Upper lobe of left lung (tissue), 6 donors: ENCODE measurements around the gene DGKA. TPM values are rescaled to one million over a fixed set of nuclear protein-coding genes. Genes with fewer than 3 reads are reported as not detected.

ENCODE experiments used
- ATAC-seq, 2 donors: fragments of 200-7000 bp; cut with Tn5 transposase; one replicate each; pipeline ENCODE4 v1.9.1; 2022; ENCODE audit warnings: mild to moderate bottlenecking in 2 of 2, moderate library complexity in 2 of 2; ENCODE audit not compliant: low FRiP score in 2 of 2
- DNase-seq, 2 donors: peaks; one replicate each; pipeline ENCODE4 v3.0.0-alpha.2; 2019 to 2020
- H3K27ac ChIP-seq, 4 donors: fragments of 200-600 bp; sonication (generic); one replicate each; pipeline ENCODE4 v1.5.1; 2016 to 2019
- H3K27me3 ChIP-seq, 4 donors: fragments of 200-600 bp; sonication (generic); one replicate each; pipeline ENCODE4 v1.5.1; 2017 to 2019
- H3K36me3 ChIP-seq, 4 donors: fragments of 200-600 bp; sonication (generic); one replicate each; pipeline ENCODE4 v1.5.1; 2016 to 2019
- H3K4me1 ChIP-seq, 4 donors: fragments of 200-600 bp; sonication (generic); one replicate each; pipeline ENCODE4 v1.5.1; 2018 to 2019
- H3K4me3 ChIP-seq, 4 donors: fragments of 200-600 bp; sonication (generic); one replicate each; pipeline ENCODE4 v1.5.1; 2017 to 2019; ENCODE audit warnings: mild to moderate bottlenecking in 2 of 4, moderate library complexity in 1 of 4
- H3K9me3 ChIP-seq, 4 donors: fragments of 200-600 bp; sonication (generic); one replicate each; pipeline ENCODE4 v1.5.1; 2018 to 2019
- CTCF ChIP-seq, 6 experiments: fragments of 450-650 bp in 4 of 6; fragments of 200-600 bp in 2 of 6; sonication (generic) in 2 of 6; IDR thresholded peaks; one replicate each; pipeline ENCODE4 v1.5.1; 2016 to 2019; ENCODE audit warnings: antibody characterized with exemption in 6 of 6
- EP300 ChIP-seq, 4 donors: sonication (generic); formaldehyde crosslinking; IDR thresholded peaks; one replicate each; pipeline ENCODE4 v1.5.1; 2017; ENCODE audit warnings: antibody characterized with exemption in 4 of 4, control low read depth in 2 of 4
- POLR2A ChIP-seq, 4 donors: fragments of 450-650 bp; IDR thresholded peaks; one replicate each; pipeline ENCODE4 v1.5.1; 2016 to 2017; ENCODE audit warnings: antibody characterized with exemption in 4 of 4, mild to moderate bottlenecking in 2 of 4
- POLR2AphosphoS5 ChIP-seq, 2 donors: sonication (generic); formaldehyde crosslinking; IDR thresholded peaks; one replicate each; pipeline ENCODE4 v1.5.1; 2017; ENCODE audit warnings: antibody characterized with exemption in 2 of 2
- WGBS, 2 donors: methylation state at CpG; one replicate each; pipeline ENCODE4 v1.1.5; 2017 to 2018; 5-methylcytosine and 5-hydroxymethylcytosine counted together
- total RNA-seq, 6 donors: library from RNA; depleted of rRNA in 4 of 6; stranded (reverse); fragments of >200 nt in 4 of 6; gene quantifications; one replicate each; pipeline versions ENCODE4 v1.1.0 to v1.2.1, GENCODE V29; 2016 to 2021
- donor health status: DM: no; HTN: no; CAD: no; lungs with moderate emphysema.
- donor health status: DM: no; HTN: yes; CAD: no; lungs with severe emphysema.

DGKA gene
- total RNA-seq, 6 donors from 2014 or later, result 16.7 to 251 (median 37.3) TPM

GRCh38 chr12:55925870-55926737 lies 4.9 kb upstream of the DGKA start:
- Histone ChIP-seq H3K4me1 (peaks cover 31 to 49% (median 40%) of the 10 kb centered on the region in 4 donors), H3K9me3 (no peaks in the 10 kb centered on the region), H3K27me3 (no peaks in the 10 kb centered on the region), H3K27ac (peak overlapping the region; percentile 96 to 99 (median 97)), H3K36me3 (peaks cover 5 to 30% (median 9%) of the 10 kb centered on the region in 4 donors), H3K4me3 (peak overlapping the region; percentile 80 to 93 (median 90))
- DNase-seq, result no peak
- peak in 1 of 2 donors; percentile 0 for ATAC-seq
- 13 to 15% methylated on average over 10 of the region's 10 CpGs for WGBS, 2 donors
- no peak for TF ChIP-seq EP300 (IDR thresholded peaks at IDR 0.05)
- TF ChIP-seq POLR2A (IDR thresholded peaks at IDR 0.05), result no peak
- TF ChIP-seq CTCF (IDR thresholded peaks at IDR 0.05), result no peak
- no peak for TF ChIP-seq POLR2AphosphoS5 (IDR thresholded peaks at IDR 0.05)

GRCh38 chr12:55926738-55927587 lies 4.0 kb upstream of the DGKA start:
- Histone ChIP-seq H3K36me3 (peaks cover 5 to 22% (median 7%) of the 10 kb centered on the region in 4 donors), H3K4me3 (peak overlapping the region; percentile 80 to 93 (median 90)), H3K9me3 (no peaks in the 10 kb centered on the region), H3K4me1 (peaks cover 34 to 53% (median 43%) of the 10 kb centered on the region in 4 donors), H3K27ac (peak overlapping the region; percentile 96 to 99 (median 97)), H3K27me3 (no peaks in the 10 kb centered on the region)
- TF ChIP-seq CTCF (IDR thresholded peaks at IDR 0.05), result peak; percentile 38 to 76 (median 54)
- TF ChIP-seq POLR2AphosphoS5 (IDR thresholded peaks at IDR 0.05), result peak; percentile 59
- TF ChIP-seq EP300 (IDR thresholded peaks at IDR 0.05), result no peak
- peak in 2 of 4 donors; percentile 31 to 51 for TF ChIP-seq POLR2A (IDR thresholded peaks at IDR 0.05)
- ATAC-seq (peak; percentile 92 to 93), DNase-seq (peak; percentile 88 to 96)
- WGBS, 2 donors, result 0% methylated on average over 37 to 41 of the region's 42 CpGs

DNA sequence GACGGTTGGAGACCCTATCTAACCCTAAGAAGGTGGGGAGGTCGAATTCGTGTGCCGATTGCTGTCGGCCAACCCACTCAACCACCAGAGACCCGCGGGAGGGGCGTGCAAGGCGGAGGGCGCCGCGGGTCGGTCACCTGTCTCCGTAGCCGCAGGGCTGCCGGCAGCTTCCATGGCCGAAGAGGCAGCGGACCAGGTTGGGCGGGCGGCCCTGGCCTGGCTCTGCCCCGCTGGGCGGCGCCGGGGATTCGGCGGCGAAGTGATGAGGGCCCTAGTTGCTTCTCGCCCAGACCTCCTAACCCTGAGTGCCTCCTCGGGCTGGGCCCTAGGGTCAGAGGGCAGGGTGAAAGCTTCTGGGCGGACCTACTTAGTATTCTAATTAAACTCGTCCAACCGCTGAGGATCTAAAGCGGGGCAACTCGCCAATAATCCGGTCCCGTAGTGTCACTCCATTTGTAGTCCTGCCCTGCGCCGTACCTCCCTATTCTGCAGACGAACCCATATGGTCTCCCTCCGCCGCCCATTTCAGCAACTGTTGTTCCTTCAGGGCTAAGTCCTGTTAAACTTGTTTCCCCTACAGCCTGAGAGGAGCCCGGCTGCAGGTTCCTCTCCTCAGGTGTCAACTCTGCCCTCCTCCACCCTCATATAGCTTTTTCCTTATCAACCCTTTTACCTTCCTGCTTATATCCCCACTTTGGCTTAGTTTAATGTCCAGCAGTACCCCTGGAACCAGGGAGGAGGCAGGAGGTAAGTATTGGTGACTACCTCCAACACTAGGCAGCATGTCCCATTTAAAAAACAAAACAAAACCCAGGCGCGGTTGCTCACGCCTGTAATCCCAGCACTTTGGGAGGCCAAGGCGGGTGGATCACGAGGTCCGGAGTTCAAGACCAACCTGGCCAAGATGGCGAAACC lies 3.1 kb upstream of the DGKA start, which contains the start of gene PYM1:
Gene PYM1 (minus strand): TSS at position 307 of the 915 bp plus-strand sequence. CDS start 133 bp downstream, at position 174.
- H3K4me3 ChIP-seq, result peak within 1 kb of the TSS; percentile 80 to 93 (median 90)
- H3K27me3 ChIP-seq, result no peaks in the 10 kb centered on the region
- peak within 1 kb of the TSS; percentile 96 to 99 (median 97) for H3K27ac ChIP-seq
- 14 to 19% methylated on average over 17 to 30 of the region's 49 CpGs for WGBS, 2 donors
- peak; percentile 94 to 95 for DNase-seq
- no peak for TF ChIP-seq CTCF (IDR thresholded peaks at IDR 0.05)
- TF ChIP-seq POLR2A (IDR thresholded peaks at IDR 0.05), result peak in 3 of 4 donors; percentile 59 to 87 (median 71)
- TF ChIP-seq POLR2AphosphoS5 (IDR thresholded peaks at IDR 0.05), result peak; percentile 75 to 79
- H3K4me1 ChIP-seq, result peaks cover 39 to 59% (median 48%) of the 10 kb centered on the region in 4 donors
- peaks cover under 1 to 13% (median 5%) of the 10 kb centered on the region in 4 donors for H3K36me3 ChIP-seq
- no peaks in the 10 kb centered on the region for H3K9me3 ChIP-seq
- ATAC-seq, result peak; percentile 81 to 86

DNA sequence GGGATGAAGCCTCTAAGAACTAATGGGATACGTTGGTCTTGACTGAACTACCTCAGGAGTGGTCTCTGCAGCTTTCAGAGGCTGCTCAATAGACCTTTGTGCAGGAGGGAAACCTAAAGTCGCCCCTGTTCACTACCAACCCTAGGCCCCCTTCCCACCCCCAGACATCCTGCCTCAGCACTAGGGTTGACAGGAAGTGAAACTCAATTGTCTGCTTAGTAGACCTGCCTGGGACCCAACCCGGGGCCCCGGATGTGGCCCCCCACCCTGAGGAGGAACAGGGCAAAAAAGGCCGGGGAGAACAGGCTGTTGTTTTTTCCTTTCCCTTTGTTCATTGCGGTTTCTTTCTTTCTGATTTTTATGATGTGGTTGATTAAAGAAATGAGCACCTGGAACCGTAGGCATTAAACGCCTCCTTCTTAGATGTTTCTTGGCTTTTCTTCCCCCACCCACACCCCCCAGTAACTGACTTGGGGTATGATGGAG lies 1.6 kb upstream of the DGKA start:
- Histone ChIP-seq H3K4me1 (peaks cover 43 to 74% (median 54%) of the 10 kb centered on the region in 4 donors), H3K36me3 (peaks cover 0 to 4% (median 1%) of the 10 kb centered on the region in 4 donors), H3K27me3 (no peaks in the 10 kb centered on the region), H3K27ac (peak overlapping the region; percentile 96 to 99 (median 97)), H3K4me3 (no peak overlapping the region), H3K9me3 (no peaks in the 10 kb centered on the region)
- DNase-seq (peak; percentile 45 to 84), ATAC-seq (no peak)
- WGBS, 2 donors, result 24 to 40% methylated on average over 8 of the region's 8 CpGs
- TF ChIP-seq EP300 (IDR thresholded peaks at IDR 0.05) (no peak), POLR2A (IDR thresholded peaks at IDR 0.05) (no peak), CTCF (IDR thresholded peaks at IDR 0.05) (no peak), POLR2AphosphoS5 (IDR thresholded peaks at IDR 0.05) (no peak)
